DMS 273 treated with DMSO at 0.1 percent for 48 hours (cell line): ENCODE data around the gene FIGNL2.

ENCODE experiments used
- DNase-seq: peaks from one replicate; lab custom pipeline; 2025; lab: John Stamatoyannopoulos, UW

The FIGNL2 gene

GRCh38 chr12:51773145-51773869, 75.2 kb downstream of the FIGNL2 start:
- no peak for DNase-seq

GRCh38 chr12:51771008-51771407, 77.5 kb downstream of the FIGNL2 start:
- DNase-seq, result no peak
